HepG2 (cell line): Measurements from ENCODE around the gene CACNA1C. TPM values are rescaled to one million over a fixed set of nuclear protein-coding genes. Genes with fewer than 3 reads are reported as not detected.

Source experiments
- ATAC-seq: fragments of 200-7000 bp; cut with Tn5 transposase; 3 replicates; pipeline ENCODE4 v1.9.1; 2020; ENCODE audit warnings: mild to moderate bottlenecking, moderate library complexity
- BruUV-seq: library from RNA; stranded (reverse); fragments of 400-500 nt; replicated peaks from 2 replicates; lab custom pipeline; 2021; lab: Mats Ljungman, UMichigan
- CTCF ChIA-PET: fragments of 300-600 bp; formaldehyde crosslinking; extraction: SDS; loops from one replicate; lab custom pipeline; 2021; ENCODE audit warnings: low total read pairs, inconsistent platforms, low intra/inter-chr PET ratio; lab: Yijun Ruan, JAX
- POLR2A ChIA-PET: fragments of 350-600 bp; sonication (Branson Sonifier 250); formaldehyde crosslinking; loops from one replicate; lab custom pipeline; 2020; ENCODE audit warnings: antibody characterized with exemption, inconsistent platforms; lab: Yijun Ruan, JAX
- DNase-seq: peaks from one replicate; pipeline ENCODE4 v3.0.0-alpha.2; 2015; ENCODE audit warnings: low spot score
- FAIRE-seq: peaks from 3 replicates; lab custom pipeline; 2011; peaks lifted over from hg19 to GRCh38; lab: Jason Lieb, UNC
- H2AFZ ChIP-seq: one replicate; pipeline ENCODE4 v1.6.1; 2011; ENCODE audit warnings: low read length, inconsistent platforms
- H3K27ac ChIP-seq: fragments of 300-600 bp; 3 replicates; pipeline ENCODE4 v1.8.0; 2011; ENCODE audit warnings: mixed run types, mild to moderate bottlenecking, mixed read lengths, low read length, inconsistent platforms; ENCODE audit not compliant: insufficient read depth; ENCODE audit errors: extremely low read length
- H3K27me3 ChIP-seq, 2 experiments: fragments of 200-600 bp in 1 of 2; 2 replicates in 1 of 2; 3 replicates in 1 of 2; pipeline versions ENCODE4 v1.6.0 to v1.8.0; 2011; ENCODE audit warnings: low read length in 2 of 2, mild to moderate bottlenecking in 2 of 2, moderate library complexity in 2 of 2, inconsistent platforms in 1 of 2; ENCODE audit not compliant: insufficient read depth in 2 of 2, control insufficient read depth in 1 of 2
- H3K36me3 ChIP-seq, 2 experiments: fragments of 200-600 bp in 1 of 2; replicated peaks in 1 of 2; 2 replicates in 1 of 2; 3 replicates in 1 of 2; pipeline versions ENCODE4 v1.5.1 to v1.8.0; 2011; ENCODE audit warnings: low read length in 2 of 2, inconsistent platforms in 1 of 2; ENCODE audit not compliant: insufficient read depth in 2 of 2, control insufficient read depth in 1 of 2
- H3K4me1 ChIP-seq: 2 replicates; pipeline ENCODE4 v1.5.1; 2012; ENCODE audit warnings: low read length, inconsistent platforms; ENCODE audit not compliant: insufficient read depth
- H3K4me2 ChIP-seq: 2 replicates; pipeline ENCODE4 v1.6.0; 2011; ENCODE audit warnings: low read depth, low read length, inconsistent platforms
- H3K4me3 ChIP-seq, 3 experiments: fragments of 200-600 bp in 1 of 3; sonication (generic), shearing (Covaris generic) in 1 of 3; replicated peaks in 1 of 3; 2 replicates each; pipeline ENCODE4 v1.5.1; 2011 to 2016; ENCODE audit warnings: low read length in 3 of 3, inconsistent platforms in 2 of 3, low read depth in 2 of 3, mild to moderate bottlenecking in 2 of 3, control low read depth in 1 of 3, mixed read lengths in 1 of 3; ENCODE audit not compliant: insufficient read depth in 1 of 3
- H3K79me2 ChIP-seq: one replicate; pipeline ENCODE4 v1.6.1; 2011; ENCODE audit warnings: low read length, inconsistent platforms; ENCODE audit not compliant: insufficient read depth
- H3K9ac ChIP-seq: 2 replicates; pipeline ENCODE4 v1.6.0; 2011; ENCODE audit warnings: mild to moderate bottlenecking, low read depth, low read length, inconsistent platforms; ENCODE audit not compliant: insufficient read depth
- H3K9me3 ChIP-seq: 2 replicates; pipeline ENCODE4 v1.5.1; 2012; ENCODE audit warnings: mild to moderate bottlenecking, low read length
- H4K20me1 ChIP-seq: 2 replicates; pipeline ENCODE4 v1.6.0; 2011; ENCODE audit warnings: inconsistent platforms, mild to moderate bottlenecking, low read length, moderate library complexity; ENCODE audit not compliant: insufficient read depth
- ETV5 ChIP-seq: IDR thresholded peaks from 2 replicates; pipeline ENCODE4 v1.6.1; 2018; ENCODE audit warnings: missing biosample characterization, missing genetic modification reagents, inconsistent platforms, borderline replicate concordance
- TBP ChIP-seq: sonication (generic); formaldehyde crosslinking; IDR thresholded peaks from 2 replicates; pipeline ENCODE4 v1.5.0; 2020; ENCODE audit warnings: missing genetic modification reagents
- ZNF30 ChIP-seq: sonication (generic); formaldehyde crosslinking; IDR thresholded peaks from 2 replicates; pipeline ENCODE4 v1.5.0; 2020; ENCODE audit warnings: mild to moderate bottlenecking, missing genetic modification reagents
- ZNF317 ChIP-seq: sonication (generic); formaldehyde crosslinking; IDR thresholded peaks from 2 replicates; pipeline ENCODE4 v1.5.0; 2020; ENCODE audit warnings: mild to moderate bottlenecking, missing genetic modification reagents
- WGBS: methylation state at CpG from one replicate; pipeline ENCODE4 v1.1.6; 2017; ENCODE audit warnings: low lambda C conversion rate; 5-methylcytosine and 5-hydroxymethylcytosine counted together
- in situ Hi-C: cut with HindIII; loops from 2 replicates; pipeline ENCODE4 v1.10.0; 2017; ENCODE audit warnings: low pct_unique_long_range_greater_than_20kb; ENCODE audit not compliant: extremely low pct_ligation_motif_present
- intact Hi-C: fragments of 100-400 bp; cut with micrococcal nuclease; formaldehyde crosslinking; loops from one replicate; pipeline ENCODE4 v1.10.0; 2022; ENCODE audit not compliant: unreplicated experiment
- polyA plus RNA-seq, 8 experiments: library from polyadenylated mRNA; depleted of rRNA in 3 of 8; stranded (reverse) in 7 of 8; unstranded in 1 of 8; fragments of >200 nt; fragmentation: Illumina TruSeq in 4 of 8; extraction: Trizol in 4 of 8; gene quantifications; 2 replicates each; pipeline versions ENCODE4 v1.2.1 to v1.2.3, GENCODE V29; 2011 to 2016; ENCODE audit warnings: low read depth in 4 of 8, missing spikeins in 1 of 8, mixed read lengths in 1 of 8; ENCODE audit not compliant: insufficient read depth in 1 of 8
- total RNA-seq, 5 experiments: library from RNA; depleted of rRNA; stranded (reverse); fragments of >200 nt; fragmentation: Illumina TruSeq; extraction: Trizol; gene quantifications; 2 replicates each; pipeline ENCODE4 v1.2.3, GENCODE V29; 2016; ENCODE audit warnings: low read depth in 1 of 5
- TF ChIP-seq, protein P1 (sequence below): sonication (generic); formaldehyde crosslinking; IDR thresholded peaks from 2 replicates; pipeline ENCODE4 v1.8.1; 2023; ENCODE audit warnings: mild to moderate bottlenecking, inconsistent platforms, moderate library complexity, missing genetic modification reagents, borderline replicate concordance
- TF ChIP-seq, protein P2 (sequence below): fragments of 450-650 bp; IDR thresholded peaks from 2 replicates; pipeline ENCODE4 v1.6.1; 2016

The CACNA1C gene
- total and polyA plus RNA-seq, 2 of the 13 experiments (the other 11 are each of a cell fraction or from before 2014, with no cell fraction given), result not detected

DNA sequence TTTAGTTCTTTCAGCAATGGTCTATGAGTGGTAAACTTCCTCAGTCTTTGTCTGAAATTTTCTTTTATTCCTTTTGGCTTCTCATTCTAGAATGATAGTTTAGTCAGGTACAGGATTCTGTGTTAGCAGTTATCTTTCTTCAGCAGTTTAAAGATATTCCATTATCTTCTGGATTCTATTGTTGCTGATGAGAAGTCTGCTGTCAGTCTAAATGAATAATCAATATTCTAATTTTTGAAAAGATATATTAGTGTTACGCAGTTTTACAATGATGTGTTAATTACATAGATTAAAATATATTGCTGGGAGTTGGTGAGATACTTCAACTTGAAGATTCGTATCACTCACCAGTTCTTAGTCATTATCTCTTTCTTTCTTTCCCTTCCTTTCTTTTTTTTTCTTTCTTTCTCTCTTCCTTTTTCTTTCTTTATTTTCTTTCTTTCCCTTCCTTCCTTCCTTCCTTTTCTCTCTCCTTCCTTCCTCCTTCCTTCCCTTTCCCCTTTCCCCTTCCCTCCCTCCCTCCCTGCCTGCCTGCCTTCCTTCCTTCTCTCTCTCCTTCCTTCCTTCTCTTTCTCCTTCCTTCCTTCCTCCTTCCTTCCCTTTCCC, 17.8 kb downstream of the CACNA1C start:
- H3K4me2 ChIP-seq, result no peak overlapping the region
- no peaks in the 10 kb centered on the region for H3K79me2 ChIP-seq
- in situ Hi-C loops, result no loop called here
- POLR2A ChIA-PET, result no interaction called here
- no peaks in the 10 kb centered on the region for H4K20me1 ChIP-seq
- DNase-seq, result no peak
- TF ChIP-seq TBP (CRISPR knock-in tag), result no peak
- peak; percentile 97 for TF ChIP-seq ZNF317 (CRISPR knock-in tag)
- TF ChIP-seq, all 625 proteins: peak for 1
- H3K9me3 ChIP-seq, result peaks cover 10% of the 10 kb centered on the region
- no peak for FAIRE-seq
- no TSS peak for BruUV-seq
- no peak overlapping the region for H3K9ac ChIP-seq
- H3K27ac ChIP-seq, result no peak overlapping the region
- CTCF ChIA-PET, result no interaction called here
- ATAC-seq, result no peak
- intact Hi-C loops, result no loop called here
- no peak overlapping the region for H3K4me3 ChIP-seq
- peaks cover 0 to 18% of the 10 kb centered on the region in 2 experiments; a peak in 3 of 5 replicates for H3K27me3 ChIP-seq
- H3K36me3 ChIP-seq, result no peaks in the 10 kb centered on the region
- WGBS, result 2% methylated on average over 2 of the region's 2 CpGs
- no peaks in the 10 kb centered on the region for H3K4me1 ChIP-seq
- H2AFZ ChIP-seq, result no peak overlapping the region

DNA sequence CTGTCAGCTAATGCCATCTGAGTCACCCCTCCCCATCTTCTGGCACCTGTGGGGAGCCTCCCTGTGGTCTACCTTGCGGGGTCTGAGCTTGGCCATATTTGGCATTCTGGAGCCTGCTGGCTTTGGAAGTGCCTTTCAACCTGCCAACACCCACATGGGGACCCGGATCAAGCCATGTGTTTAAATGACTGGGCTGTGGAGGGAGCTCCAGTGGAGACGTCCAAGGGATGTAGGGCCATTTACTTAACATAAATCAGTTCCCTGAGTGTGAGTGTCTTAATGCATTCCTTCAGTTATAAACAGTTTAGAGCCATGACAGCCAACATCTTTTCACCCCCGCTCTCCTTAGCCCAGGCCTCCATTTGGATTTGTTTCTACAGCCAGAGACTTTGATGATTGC, 22.0 kb downstream of the CACNA1C start:
- ChIA-PET CTCF (no interaction called here), POLR2A (no interaction called here)
- FAIRE-seq, result no peak
- no peak for ATAC-seq
- Histone ChIP-seq H3K27me3 (peaks cover 0 to 7% of the 10 kb centered on the region in 2 experiments; a peak in 3 of 5 replicates), H2AFZ (no peak overlapping the region), H3K9me3 (peaks cover 7% of the 10 kb centered on the region), H3K4me1 (no peaks in the 10 kb centered on the region), H3K36me3 (no peaks in the 10 kb centered on the region), H3K4me2 (no peak overlapping the region), H3K79me2 (no peaks in the 10 kb centered on the region), H4K20me1 (no peaks in the 10 kb centered on the region), H3K9ac (no peak overlapping the region), H3K4me3 (no peak overlapping the region), H3K27ac (no peak overlapping the region)
- in situ Hi-C loops, result no loop called here
- WGBS, result 46% methylated on average over 2 of the region's 4 CpGs
- no peak for TF ChIP-seq ZNF30
- TF ChIP-seq, protein P1, sequence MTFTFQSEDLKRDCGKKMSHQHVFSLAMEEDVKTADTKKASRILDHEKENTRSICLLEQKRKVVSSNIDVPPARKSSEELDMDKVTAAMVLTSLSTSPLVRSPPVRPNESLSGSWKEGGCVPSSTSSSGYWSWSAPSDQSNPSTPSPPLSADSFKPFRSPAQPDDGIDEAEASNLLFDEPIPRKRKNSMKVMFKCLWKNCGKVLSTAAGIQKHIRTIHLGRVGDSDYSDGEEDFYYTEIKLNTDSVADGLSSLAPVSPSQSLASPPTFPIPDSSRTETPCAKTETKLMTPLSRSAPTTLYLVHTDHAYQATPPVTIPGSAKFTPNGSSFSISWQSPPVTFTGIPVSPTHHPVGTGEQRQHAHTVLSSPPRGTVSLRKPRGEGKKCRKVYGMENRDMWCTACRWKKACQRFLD (CRISPR knock-in tag), result no peak
- TF ChIP-seq, protein P2, sequence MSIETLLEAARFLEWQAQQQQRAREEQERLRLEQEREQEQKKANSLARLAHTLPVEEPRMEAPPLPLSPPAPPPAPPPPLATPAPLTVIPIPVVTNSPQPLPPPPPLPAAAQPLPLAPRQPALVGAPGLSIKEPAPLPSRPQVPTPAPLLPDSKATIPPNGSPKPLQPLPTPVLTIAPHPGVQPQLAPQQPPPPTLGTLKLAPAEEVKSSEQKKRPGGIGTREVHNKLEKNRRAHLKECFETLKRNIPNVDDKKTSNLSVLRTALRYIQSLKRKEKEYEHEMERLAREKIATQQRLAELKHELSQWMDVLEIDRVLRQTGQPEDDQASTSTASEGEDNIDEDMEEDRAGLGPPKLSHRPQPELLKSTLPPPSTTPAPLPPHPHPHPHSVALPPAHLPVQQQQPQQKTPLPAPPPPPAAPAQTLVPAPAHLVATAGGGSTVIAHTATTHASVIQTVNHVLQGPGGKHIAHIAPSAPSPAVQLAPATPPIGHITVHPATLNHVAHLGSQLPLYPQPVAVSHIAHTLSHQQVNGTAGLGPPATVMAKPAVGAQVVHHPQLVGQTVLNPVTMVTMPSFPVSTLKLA, result peak; percentile 45
- TF ChIP-seq ETV5 (CRISPR knock-in tag), result no peak
- BruUV-seq, result no TSS peak
- DNase-seq, result no peak
- intact Hi-C loops, result no loop called here
